ENCODE results near the gene NDUFA12. TPM values are rescaled to one million over a fixed set of nuclear protein-coding genes. Genes with fewer than 3 reads are reported as not detected.

NDUFA12 gene
- polyA plus RNA-seq: 100 to 1,000 TPM in 3 of 4 donors, 10 to 100 TPM in 1; 96.3 to 215 (median 182) TPM
- long read RNA-seq, donor 1, transcript NDUFA12-201 (4 exons, 635 nt): major isoform, 207 of 335 reads
- long read RNA-seq, donor 1, transcript NDUFA12-202 (2 exons, 472 nt): minor isoform, 10 of 335 reads
- long read RNA-seq, donor 1, transcript NDUFA12-206 (3 exons, 487 nt): minor isoform, 5 of 335 reads
- long read RNA-seq, donor 1, partial matches to known transcripts: 113 of 335 reads
- long read RNA-seq, donor 1, other reads (novel, unspliced or antisense): 0 of 335 reads
- long read RNA-seq, donor 2, transcript NDUFA12-201 (4 exons, 635 nt): major isoform, 52 of 64 reads
- long read RNA-seq, donor 2, partial matches to known transcripts: 12 of 64 reads
- long read RNA-seq, donor 2, other reads (novel, unspliced or antisense): 0 of 64 reads
- long read RNA-seq, donor 3, transcript NDUFA12-201 (4 exons, 635 nt): major isoform, 75 of 111 reads
- long read RNA-seq, donor 3, partial matches to known transcripts: 33 of 111 reads
- long read RNA-seq, donor 3, other reads (novel, unspliced or antisense): 0 of 111 reads
- long read RNA-seq, donor 4, transcript NDUFA12-201 (4 exons, 635 nt): major isoform, 6 of 6 reads
- long read RNA-seq, donor 4, partial matches to known transcripts: 0 of 6 reads
- long read RNA-seq, donor 4, other reads (novel, unspliced or antisense): 0 of 6 reads
- long read RNA-seq, donor 5, transcript NDUFA12-201 (4 exons, 635 nt): major isoform, 29 of 31 reads
- long read RNA-seq, donor 5, partial matches to known transcripts: 0 of 31 reads
- long read RNA-seq, donor 5, other reads (novel, unspliced or antisense): 0 of 31 reads
- long read RNA-seq, donor 6, transcript NDUFA12-201 (4 exons, 635 nt): major isoform, 93 of 136 reads
- long read RNA-seq, donor 6, transcript NDUFA12-202 (2 exons, 472 nt): minor isoform, 5 of 136 reads
- long read RNA-seq, donor 6, partial matches to known transcripts: 36 of 136 reads
- long read RNA-seq, donor 6, other reads (novel, unspliced or antisense): 0 of 136 reads
- long read RNA-seq, donor 7: 0 reads
- long read RNA-seq, donor 8, transcript NDUFA12-201 (4 exons, 635 nt): major isoform, 9 of 9 reads
- long read RNA-seq, donor 8, partial matches to known transcripts: 0 of 9 reads
- long read RNA-seq, donor 8, other reads (novel, unspliced or antisense): 0 of 9 reads
- long read RNA-seq, donor 9, transcript NDUFA12-201 (4 exons, 635 nt): major isoform, 8 of 19 reads
- long read RNA-seq, donor 9, partial matches to known transcripts: 9 of 19 reads
- long read RNA-seq, donor 9, other reads (novel, unspliced or antisense): 0 of 19 reads
- long read RNA-seq, donor 10, transcript NDUFA12-201 (4 exons, 635 nt): major isoform, 126 of 192 reads
- long read RNA-seq, donor 10, partial matches to known transcripts: 60 of 192 reads
- long read RNA-seq, donor 10, other reads (novel, unspliced or antisense): 0 of 192 reads

DNA sequence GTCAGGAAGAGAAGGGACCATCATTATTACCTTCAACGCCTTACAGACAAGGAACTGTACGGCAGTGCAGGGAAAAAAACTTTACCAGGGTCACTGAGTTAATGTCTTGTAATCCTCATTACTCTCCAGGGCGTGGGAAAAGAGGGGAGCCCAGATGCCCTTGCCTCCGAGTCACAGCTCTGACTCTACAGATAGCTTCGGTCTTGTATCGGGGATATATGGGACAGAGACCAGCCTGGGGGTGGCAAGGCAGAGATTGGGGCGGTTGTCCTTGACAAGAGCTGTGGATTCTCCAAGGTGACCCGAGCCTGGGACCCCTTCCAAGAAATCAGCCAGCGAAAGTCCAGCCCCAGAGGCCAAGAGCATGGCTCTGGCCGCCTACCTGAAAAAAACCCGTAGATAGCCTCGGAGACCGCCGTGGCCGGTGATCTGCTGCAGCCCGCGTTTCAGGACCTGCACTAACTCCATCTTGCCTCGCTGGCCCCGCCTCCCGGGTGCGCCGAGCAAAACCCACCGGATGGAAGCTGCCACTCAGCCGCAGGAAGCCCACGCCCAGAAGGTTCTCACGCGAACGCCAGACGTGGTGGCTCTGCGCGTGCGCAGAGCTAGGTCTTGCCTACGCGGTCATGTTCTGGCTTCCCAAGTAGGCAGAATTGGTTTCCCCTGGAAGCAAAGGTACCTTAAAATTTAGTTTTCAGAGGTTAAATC lies at the start of gene NDUFA12:
NDUFA12 (minus strand) TSS at position 485 of the 708 bp plus-strand sequence; CDS start at position 468, 17 bp downstream.
- Histone ChIP-seq H3K27me3 (ENCODE audit: control insufficient read depth in 3 of 3, insufficient read depth in 3 of 3, low read length in 3 of 3) (no peaks in the 10 kb centered on the region), H3K9me3 (ENCODE audit: control insufficient read depth in 2 of 2, insufficient read depth in 1 of 2, low read depth in 1 of 2, low read length in 1 of 2) (peaks cover 0 to 9% of the 10 kb centered on the region in 2 donors), H3K36me3 (ENCODE audit: control insufficient read depth in 3 of 3, insufficient read depth in 2 of 3, low read depth in 1 of 3, low read length in 3 of 3) (peaks cover 2 to 12% (median 3%) of the 10 kb centered on the region in 3 donors), H3K4me3 (ENCODE audit: low read depth in 1 of 3, low read length in 3 of 3) (peak within 1 kb of the TSS; percentile 45 to 70 (median 68)), H3K4me1 (ENCODE audit: control insufficient read depth in 3 of 3, insufficient read depth in 2 of 3, low read depth in 1 of 3, low read length in 2 of 3) (no peaks in the 10 kb centered on the region), H3K27ac (ENCODE audit: low read depth in 1 of 3, low read length in 2 of 3) (peak within 1 kb of the TSS; percentile 57 to 84 (median 83))
- WGBS, 3 donors: 0 to 1% (median 0%) methylated on average over 28 to 34 of the region's 34 CpGs
- FAIRE-seq (no peak), DNase-seq (peak; percentile 97 to 98)

DNA sequence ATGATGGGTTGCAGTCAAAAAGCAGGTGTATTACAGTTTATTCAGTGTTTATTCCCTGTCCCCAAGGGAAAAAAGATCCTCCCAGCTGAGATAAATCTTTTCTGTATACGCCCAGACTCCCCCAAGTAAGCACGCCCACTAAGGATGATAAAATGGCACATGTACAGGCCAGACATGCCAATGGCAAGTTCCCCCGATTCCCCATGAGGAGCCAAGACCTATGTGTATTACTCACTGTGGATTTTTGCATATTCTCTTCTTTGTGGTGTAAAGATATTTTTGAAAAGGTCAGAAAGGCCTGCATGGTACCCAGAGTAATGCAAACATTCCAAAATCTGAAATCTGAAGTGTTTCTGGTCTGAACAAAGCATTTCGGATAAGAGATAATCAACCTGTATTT lies 47.7 kb upstream of the NDUFA12 start:
- Histone ChIP-seq H3K9me3 (ENCODE audit: control insufficient read depth in 2 of 2, insufficient read depth in 1 of 2, low read depth in 1 of 2, low read length in 1 of 2) (no peaks in the 10 kb centered on the region), H3K27me3 (ENCODE audit: control insufficient read depth in 3 of 3, insufficient read depth in 3 of 3, low read length in 3 of 3) (no peaks in the 10 kb centered on the region), H3K27ac (ENCODE audit: low read depth in 1 of 3, low read length in 2 of 3) (no peak overlapping the region), H3K36me3 (ENCODE audit: control insufficient read depth in 3 of 3, insufficient read depth in 2 of 3, low read depth in 1 of 3, low read length in 3 of 3) (peaks cover 3 to 42% (median 5%) of the 10 kb centered on the region in 3 donors), H3K4me1 (ENCODE audit: control insufficient read depth in 3 of 3, insufficient read depth in 2 of 3, low read depth in 1 of 3, low read length in 2 of 3) (no peaks in the 10 kb centered on the region), H3K4me3 (ENCODE audit: low read depth in 1 of 3, low read length in 3 of 3) (no peak overlapping the region)
- FAIRE-seq (no peak), DNase-seq (no peak)
- WGBS, 3 donors: 92 to 97% (median 92%) methylated on average over 4 of the region's 4 CpGs

DNA sequence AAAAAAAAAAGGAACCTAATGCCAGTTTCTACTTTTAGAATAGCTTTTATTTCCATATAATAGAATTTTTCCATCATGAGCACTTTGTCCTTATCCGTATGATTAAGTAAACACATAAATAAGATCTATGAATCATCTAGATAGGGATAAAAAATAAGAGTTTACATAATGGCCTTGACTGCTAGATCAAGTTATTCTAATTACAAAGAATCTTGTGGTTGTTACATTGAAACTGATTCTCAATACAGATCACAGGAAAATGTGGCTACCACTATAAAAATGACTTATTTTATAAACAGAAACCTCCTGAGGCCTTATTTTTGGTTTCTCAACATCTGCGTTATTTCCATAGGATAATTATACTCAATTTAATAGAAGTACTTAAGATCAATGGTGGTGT lies 34.4 kb upstream of the NDUFA12 start:
- Histone ChIP-seq H3K36me3 (ENCODE audit: control insufficient read depth in 3 of 3, insufficient read depth in 2 of 3, low read depth in 1 of 3, low read length in 3 of 3) (peaks cover 2 to 24% (median 3%) of the 10 kb centered on the region in 3 donors), H3K9me3 (ENCODE audit: control insufficient read depth in 2 of 2, insufficient read depth in 1 of 2, low read depth in 1 of 2, low read length in 1 of 2) (no peaks in the 10 kb centered on the region), H3K27ac (ENCODE audit: low read depth in 1 of 3, low read length in 2 of 3) (no peak overlapping the region), H3K4me3 (ENCODE audit: low read depth in 1 of 3, low read length in 3 of 3) (no peak overlapping the region), H3K27me3 (ENCODE audit: control insufficient read depth in 3 of 3, insufficient read depth in 3 of 3, low read length in 3 of 3) (no peaks in the 10 kb centered on the region), H3K4me1 (ENCODE audit: control insufficient read depth in 3 of 3, insufficient read depth in 2 of 3, low read depth in 1 of 3, low read length in 2 of 3) (no peaks in the 10 kb centered on the region)
- DNase-seq: no peak
- no peak for FAIRE-seq
- 71 to 73% (median 72%) methylated on average over 2 of the region's 2 CpGs for WGBS, 3 donors

DNA sequence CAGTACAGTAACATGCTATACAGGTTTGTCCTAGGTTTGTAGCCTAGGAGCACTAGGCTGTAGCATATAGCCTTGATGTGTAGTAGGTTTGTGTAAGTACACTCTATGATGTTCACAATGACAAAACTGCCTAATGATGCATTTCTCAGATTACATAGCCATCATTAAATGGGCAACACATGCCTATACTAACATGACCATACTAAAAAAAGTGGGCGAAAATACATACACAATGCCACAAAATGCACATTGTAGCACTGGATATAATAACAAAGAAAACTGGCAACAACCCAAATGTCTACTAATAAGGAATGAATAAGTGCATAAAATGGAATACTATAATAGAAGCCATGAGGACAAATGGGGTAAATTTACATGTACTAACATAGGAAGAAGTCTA lies 31.3 kb upstream of the NDUFA12 start:
- no peak overlapping the region for H3K4me3 ChIP-seq (ENCODE audit: low read depth in 1 of 3, low read length in 3 of 3)
- no peaks in the 10 kb centered on the region for H3K27me3 ChIP-seq (ENCODE audit: control insufficient read depth in 3 of 3, insufficient read depth in 3 of 3, low read length in 3 of 3)
- WGBS, 3 donors: 94 to 100% (median 100%) methylated on average over 1 of the region's 1 CpG
- no peaks in the 10 kb centered on the region for H3K9me3 ChIP-seq (ENCODE audit: control insufficient read depth in 2 of 2, insufficient read depth in 1 of 2, low read depth in 1 of 2, low read length in 1 of 2)
- H3K4me1 ChIP-seq (ENCODE audit: control insufficient read depth in 3 of 3, insufficient read depth in 2 of 3, low read depth in 1 of 3, low read length in 2 of 3): no peaks in the 10 kb centered on the region
- H3K27ac ChIP-seq (ENCODE audit: low read depth in 1 of 3, low read length in 2 of 3): no peak overlapping the region
- peaks cover 2 to 23% (median 3%) of the 10 kb centered on the region in 3 donors for H3K36me3 ChIP-seq (ENCODE audit: control insufficient read depth in 3 of 3, insufficient read depth in 2 of 3, low read depth in 1 of 3, low read length in 3 of 3)
- FAIRE-seq (no peak), DNase-seq (no peak)

DNA sequence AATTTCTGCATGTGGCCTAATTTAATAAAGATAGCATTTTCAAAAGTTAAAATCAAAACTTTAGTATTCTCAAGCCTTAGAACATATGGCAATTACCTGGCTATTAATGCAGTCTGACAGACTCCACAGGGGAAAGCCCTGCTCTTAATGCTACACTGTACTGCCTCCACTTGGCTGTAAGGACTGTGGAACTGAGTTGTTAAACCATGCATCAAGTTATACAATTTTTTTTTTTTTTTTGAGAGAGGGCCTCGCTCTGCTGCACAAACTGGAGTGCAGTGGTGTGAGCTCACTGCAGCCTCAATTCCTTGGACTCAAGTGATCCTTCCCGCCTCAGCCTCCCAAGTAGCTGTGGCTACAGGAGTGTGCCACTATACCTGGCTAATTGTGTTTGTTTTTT lies 19.0 kb upstream of the NDUFA12 start:
- 84 to 93% (median 91%) methylated on average over 2 of the region's 2 CpGs for WGBS, 3 donors
- no peaks in the 10 kb centered on the region for H3K9me3 ChIP-seq (ENCODE audit: control insufficient read depth in 2 of 2, insufficient read depth in 1 of 2, low read depth in 1 of 2, low read length in 1 of 2)
- H3K36me3 ChIP-seq (ENCODE audit: control insufficient read depth in 3 of 3, insufficient read depth in 2 of 3, low read depth in 1 of 3, low read length in 3 of 3): peaks cover 0 to 23% (median 5%) of the 10 kb centered on the region in 3 donors
- DNase-seq (no peak), FAIRE-seq (no peak)
- no peak overlapping the region for H3K27ac ChIP-seq (ENCODE audit: low read depth in 1 of 3, low read length in 2 of 3)
- H3K27me3 ChIP-seq (ENCODE audit: control insufficient read depth in 3 of 3, insufficient read depth in 3 of 3, low read length in 3 of 3): no peaks in the 10 kb centered on the region
- H3K4me1 ChIP-seq (ENCODE audit: control insufficient read depth in 3 of 3, insufficient read depth in 2 of 3, low read depth in 1 of 3, low read length in 2 of 3): no peaks in the 10 kb centered on the region
- H3K4me3 ChIP-seq (ENCODE audit: low read depth in 1 of 3, low read length in 3 of 3): no peak overlapping the region

DNA sequence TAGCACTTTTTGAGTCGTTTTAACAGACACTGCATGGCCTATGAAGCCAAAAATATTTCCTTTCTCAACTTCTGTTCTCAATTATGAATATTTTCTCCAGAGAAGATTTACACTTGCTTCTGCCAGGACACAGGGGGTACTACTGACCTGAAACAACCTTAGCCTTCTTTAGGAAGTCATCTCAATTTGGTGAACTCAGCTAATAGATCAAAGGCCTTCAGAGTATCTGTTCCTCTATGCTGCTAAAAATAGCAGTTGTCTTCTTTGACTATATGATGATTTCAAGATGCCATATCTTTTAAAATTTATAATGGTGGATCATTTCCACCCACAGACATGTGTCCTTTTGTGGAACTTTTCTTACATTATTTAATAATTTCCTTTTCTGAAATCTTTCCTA lies 14.0 kb upstream of the NDUFA12 start:
- H3K27ac ChIP-seq (ENCODE audit: low read depth in 1 of 3, low read length in 2 of 3): no peak overlapping the region
- no peaks in the 10 kb centered on the region for H3K27me3 ChIP-seq (ENCODE audit: control insufficient read depth in 3 of 3, insufficient read depth in 3 of 3, low read length in 3 of 3)
- no peak overlapping the region for H3K4me3 ChIP-seq (ENCODE audit: low read depth in 1 of 3, low read length in 3 of 3)
- FAIRE-seq (no peak), DNase-seq (no peak)
- peaks cover 0 to 5% (median 3%) of the 10 kb centered on the region in 3 donors for H3K36me3 ChIP-seq (ENCODE audit: control insufficient read depth in 3 of 3, insufficient read depth in 2 of 3, low read depth in 1 of 3, low read length in 3 of 3)
- 64 to 72% (median 70%) methylated on average over 1 of the region's 1 CpG for WGBS, 3 donors
- no peaks in the 10 kb centered on the region for H3K4me1 ChIP-seq (ENCODE audit: control insufficient read depth in 3 of 3, insufficient read depth in 2 of 3, low read depth in 1 of 3, low read length in 2 of 3)
- no peaks in the 10 kb centered on the region for H3K9me3 ChIP-seq (ENCODE audit: control insufficient read depth in 2 of 2, insufficient read depth in 1 of 2, low read depth in 1 of 2, low read length in 1 of 2)

DNA sequence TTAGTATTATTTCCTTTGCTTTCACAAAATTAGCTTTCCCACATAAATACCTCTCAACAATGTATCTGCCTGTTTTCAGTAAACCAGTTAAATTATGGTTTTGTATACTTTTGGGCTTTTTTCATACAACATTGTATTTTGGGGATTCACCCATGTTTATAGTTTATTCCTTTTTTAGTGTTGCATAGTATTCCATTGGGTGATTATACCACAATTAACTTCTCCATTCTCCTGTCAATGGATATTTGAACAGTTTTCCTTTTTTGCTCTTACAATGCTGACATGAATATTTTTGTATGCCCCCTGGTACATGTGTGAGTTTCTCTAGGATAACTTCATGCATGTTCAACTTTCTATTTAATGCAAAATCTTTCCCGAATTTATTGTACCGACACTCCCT lies 12.6 kb upstream of the NDUFA12 start:
- Histone ChIP-seq H3K9me3 (ENCODE audit: control insufficient read depth in 2 of 2, insufficient read depth in 1 of 2, low read depth in 1 of 2, low read length in 1 of 2) (no peaks in the 10 kb centered on the region), H3K27ac (ENCODE audit: low read depth in 1 of 3, low read length in 2 of 3) (no peak overlapping the region), H3K4me3 (ENCODE audit: low read depth in 1 of 3, low read length in 3 of 3) (no peak overlapping the region), H3K36me3 (ENCODE audit: control insufficient read depth in 3 of 3, insufficient read depth in 2 of 3, low read depth in 1 of 3, low read length in 3 of 3) (peaks cover 0 to 4% (median 0%) of the 10 kb centered on the region in 3 donors), H3K4me1 (ENCODE audit: control insufficient read depth in 3 of 3, insufficient read depth in 2 of 3, low read depth in 1 of 3, low read length in 2 of 3) (no peaks in the 10 kb centered on the region), H3K27me3 (ENCODE audit: control insufficient read depth in 3 of 3, insufficient read depth in 3 of 3, low read length in 3 of 3) (no peaks in the 10 kb centered on the region)
- DNase-seq: no peak
- 96 to 100% (median 96%) methylated on average over 2 of the region's 2 CpGs for WGBS, 3 donors
- FAIRE-seq: no peak

Data from small intestine (tissue), 16 donors.